ENCODE measurements around the gene SNRPD2. TPM values are rescaled to one million over a fixed set of nuclear protein-coding genes. Genes with fewer than 3 reads are reported as not detected.

Gene SNRPD2
- total RNA-seq, 2 donors from 2014 or later, result 25.1 to 66.4 TPM

DNA sequence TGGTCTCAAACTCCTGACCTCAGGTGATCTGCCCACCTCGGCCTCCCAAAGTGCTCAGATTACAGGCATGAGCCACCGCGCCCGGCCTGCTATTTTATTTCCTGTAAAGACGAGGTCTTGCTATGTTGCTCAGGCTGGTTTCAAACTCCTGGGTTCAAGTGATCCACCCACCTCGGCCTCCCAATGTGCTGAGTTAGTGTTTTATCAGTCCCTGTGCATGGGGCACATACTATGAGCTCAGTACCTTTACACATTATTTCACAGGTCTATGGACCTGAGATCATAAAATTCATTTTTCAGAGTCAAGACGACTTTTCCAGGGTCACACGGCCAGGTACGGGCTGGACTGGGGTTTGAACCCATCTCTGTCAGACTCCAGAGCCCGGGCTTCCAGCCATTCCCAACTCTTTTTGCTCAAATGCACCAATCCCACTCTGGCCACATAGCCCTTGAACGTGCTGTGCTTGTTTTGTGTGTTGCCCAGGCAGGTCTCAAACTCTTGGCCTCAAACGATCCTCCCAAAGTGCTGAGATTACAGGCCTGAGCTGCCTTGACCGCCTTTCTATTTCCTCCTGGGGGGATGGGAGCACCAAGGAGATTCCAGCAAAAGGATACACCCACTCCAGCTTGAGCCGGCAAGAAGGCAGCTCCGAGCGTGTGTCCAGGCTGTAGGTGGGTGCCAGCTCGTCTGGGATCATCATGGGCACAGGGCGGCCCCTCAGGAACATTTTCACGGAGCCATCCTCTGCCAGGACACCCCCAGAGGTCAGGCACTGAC is 53.7 kb downstream of the SNRPD2 start:
- no peaks in the 10 kb centered on the region for H3K9me3 ChIP-seq
- DNase-seq (peak in 2 of 4 donors; percentile 22 to 35), ATAC-seq (no peak)
- peaks cover 46% of the 10 kb centered on the region for H3K4me1 ChIP-seq
- no peaks in the 10 kb centered on the region for H3K36me3 ChIP-seq (replicated peaks in 1 of 2; ENCODE audit: insufficient read depth in 1 of 2, low read depth in 2 of 2)
- 47 to 57% methylated on average over 15 to 19 of the region's 19 CpGs for WGBS, 2 donors
- intact Hi-C loops (cut with DNase I), result no loop called here
- H3K27ac ChIP-seq, result peak overlapping the region in 2 of 4 donors; percentile 17 to 38
- no peaks in the 10 kb centered on the region for H3K27me3 ChIP-seq
- H3K4me3 ChIP-seq, result no peak overlapping the region
- TF ChIP-seq POLR2A (IDR thresholded peaks at IDR 0.05), result no peak

MicroRNAs within 50 kb of the gene (microRNA counts, 767-probe panel; counts per million panel counts)
- microRNA hsa-miR-330-3p, result 0 to 736 counts per million in 2 donors
- 0 to 736 counts per million in 2 donors for microRNA hsa-miR-330-5p
- microRNA hsa-miR-642a-5p, result 0 to 736 counts per million in 2 donors
- 0 to 736 counts per million in 2 donors for microRNA hsa-miR-642b-3p

Small RNA genes within 50 kb of the gene (microRNA-seq; reads per million reads assigned to microRNA genes)
- gene MIR330 (ENCODE audit: borderline number of aligned reads in 2 of 2, borderline replicate concordance in 2 of 2) (73.2 to 86.1 reads per million in 2 donors), gene MIR642A (ENCODE audit: borderline number of aligned reads in 2 of 2, borderline replicate concordance in 2 of 2) (0 reads per million in 2 donors), gene MIR642B (ENCODE audit: borderline number of aligned reads in 2 of 2, borderline replicate concordance in 2 of 2) (0 reads per million in 2 donors)

Small RNA genes within 50 kb of the gene (small RNA-seq; reads per million reads assigned to genes)
- gene MIR642A, result not detected
- gene RN7SL836P, result not detected

Other genes starting within 250 kb of the SNRPD2 start
- 10 to 100 TPM in 1 of 2 donors, 1 to 10 TPM in 1; 4.2 to 84.7 TPM for gene FOSB, start 224.0 kb downstream of the SNRPD2 start, total RNA-seq
- gene RTN2, start 194.9 kb downstream of the SNRPD2 start, total RNA-seq, result 1 to 10 TPM; 2.9 to 5.6 TPM
- not detected for gene PPM1N, start 193.5 kb downstream of the SNRPD2 start, total RNA-seq
- gene VASP, start 184.5 kb downstream of the SNRPD2 start, total RNA-seq, result 10 to 100 TPM; 27.0 to 29.7 TPM
- gene OPA3, start 107.2 kb downstream of the SNRPD2 start, total RNA-seq, result 10 to 100 TPM in 1 of 2 donors, 1 to 10 TPM in 1; 4.2 to 22.7 TPM
- gene GPR4, start 89.7 kb downstream of the SNRPD2 start, total RNA-seq, result 1 to 10 TPM in 1 of 2 donors, under 1 TPM in 1; 0.99 to 1.3 TPM
- 10 to 100 TPM; 25.7 to 60.6 TPM for gene EML2, start 52.6 kb downstream of the SNRPD2 start, total RNA-seq
- gene GIPR, start 23.7 kb downstream of the SNRPD2 start, total RNA-seq, result 1 to 10 TPM; 3.9 to 9.2 TPM
- 1 to 10 TPM; 2.1 to 4.0 TPM for gene QPCTL, start 713 bp upstream of the SNRPD2 start, total RNA-seq
- 10 to 100 TPM in 1 of 2 donors, 1 to 10 TPM in 1; 7.8 to 11.9 TPM for gene FBXO46, start 38.9 kb upstream of the SNRPD2 start, total RNA-seq
- not detected for gene MEIOSIN, start 41.5 kb upstream of the SNRPD2 start, total RNA-seq
- gene SIX5, start 77.3 kb upstream of the SNRPD2 start, total RNA-seq, result 10 to 100 TPM; 21.0 to 60.3 TPM
- 10 to 100 TPM; 57.9 to 81.4 TPM for gene DMPK, start 90.5 kb upstream of the SNRPD2 start, total RNA-seq
- 10 to 100 TPM; 19.7 to 20.4 TPM for gene DMWD, start 100.9 kb upstream of the SNRPD2 start, total RNA-seq
- under 1 TPM in 1 of 2 donors, not detected in 1; 0.33 TPM for gene RSPH6A, start 123.4 kb upstream of the SNRPD2 start, total RNA-seq
- 10 to 100 TPM; 23.3 to 32.3 TPM for gene SYMPK, start 171.2 kb upstream of the SNRPD2 start, total RNA-seq
- 10 to 100 TPM in 1 of 2 donors, 1 to 10 TPM in 1; 3.0 to 16.3 TPM for gene FOXA3, start 172.4 kb upstream of the SNRPD2 start, total RNA-seq
- gene IRF2BP1, start 194.2 kb upstream of the SNRPD2 start, total RNA-seq, result 10 to 100 TPM; 24.1 to 25.1 TPM
- gene MYPOP, start 210.7 kb upstream of the SNRPD2 start, total RNA-seq, result 10 to 100 TPM in 1 of 2 donors, 1 to 10 TPM in 1; 6.7 to 13.5 TPM
- not detected for gene NANOS2, start 222.8 kb upstream of the SNRPD2 start, total RNA-seq